Nephron (organoid): ENCODE results near the gene PRR35.

Experiments used
- H3K27ac Mint-ChIP-seq, 3 experiments: 2 replicates each; pipeline ENCODE4 v1.8.0; 2020; ENCODE audit warnings: mixed read lengths in 3 of 3, mild to moderate bottlenecking in 2 of 3, moderate library complexity in 1 of 3
- H3K27me3 Mint-ChIP-seq: 2 replicates; pipeline ENCODE4 v1.8.0; 2021; ENCODE audit warnings: low read depth, mild to moderate bottlenecking, moderate library complexity, mixed read lengths
- H3K36me3 Mint-ChIP-seq: 2 replicates; pipeline ENCODE4 v1.8.0; 2020; ENCODE audit warnings: low read depth, mixed read lengths
- H3K4me1 Mint-ChIP-seq: 2 replicates; pipeline ENCODE4 v1.8.0; 2020; ENCODE audit warnings: mixed read lengths
- H3K4me3 Mint-ChIP-seq, 3 experiments: 2 replicates each; pipeline ENCODE4 v1.8.0; 2020; ENCODE audit warnings: mild to moderate bottlenecking in 3 of 3, mixed read lengths in 3 of 3, moderate library complexity in 2 of 3
- H3K9me3 Mint-ChIP-seq: 2 replicates; pipeline ENCODE4 v1.8.0; 2020; ENCODE audit warnings: mixed read lengths
- CTCF ChIP-seq, 3 experiments: fragments of 200-600 bp; sonication (generic); IDR thresholded peaks; one replicate each; pipeline ENCODE4 v1.5.0; 2021; ENCODE audit warnings: antibody characterized with exemption in 3 of 3; ENCODE audit not compliant: unreplicated experiment in 3 of 3

Gene PRR35

GRCh38 chr16:578870-579405 is 18.7 kb downstream of the PRR35 start:
- H3K4me3 Mint-ChIP-seq, result no peak overlapping the region
- no peaks in the 10 kb centered on the region for H3K4me1 Mint-ChIP-seq
- TF ChIP-seq CTCF (IDR thresholded peaks at IDR 0.05; ENCODE audit: unreplicated experiment in 3 of 3), result peak; percentile 58 to 76 (median 74)
- no peak overlapping the region for H3K27ac Mint-ChIP-seq
- no peaks in the 10 kb centered on the region for H3K36me3 Mint-ChIP-seq
- H3K27me3 Mint-ChIP-seq, result no peaks in the 10 kb centered on the region
- H3K9me3 Mint-ChIP-seq, result no peaks in the 10 kb centered on the region

GRCh38 chr16:580141-580945 is 20.1 kb downstream of the PRR35 start:
- Mint-ChIP-seq H3K27ac (no peak overlapping the region), H3K27me3 (no peaks in the 10 kb centered on the region), H3K4me3 (no peak overlapping the region), H3K9me3 (no peaks in the 10 kb centered on the region), H3K4me1 (no peaks in the 10 kb centered on the region), H3K36me3 (no peaks in the 10 kb centered on the region)
- no peak for TF ChIP-seq CTCF (IDR thresholded peaks at IDR 0.05; ENCODE audit: unreplicated experiment in 3 of 3)

- H3K4me1 Mint-ChIP-seq, result peaks cover 5% of the 10 kb centered on the region
- H3K9me3 Mint-ChIP-seq, result no peaks in the 10 kb centered on the region
- no peak overlapping the region for H3K4me3 Mint-ChIP-seq
- peaks cover 4% of the 10 kb centered on the region for H3K27me3 Mint-ChIP-seq
- no peak for TF ChIP-seq CTCF (IDR thresholded peaks at IDR 0.05; ENCODE audit: unreplicated experiment in 3 of 3)
- no peaks in the 10 kb centered on the region for H3K36me3 Mint-ChIP-seq
- no peak overlapping the region for H3K27ac Mint-ChIP-seq
Measured at GRCh38 chr16:580946-581498, 20.8 kb downstream of the PRR35 start.

- peaks cover 11% of the 10 kb centered on the region for H3K4me1 Mint-ChIP-seq
Measured at GRCh38 chr16:582218-582613, 22.0 kb downstream of the PRR35 start.

GRCh38 chr16:582614-583331 is 22.6 kb downstream of the PRR35 start:
- H3K36me3 Mint-ChIP-seq, result no peaks in the 10 kb centered on the region
- peaks cover 16% of the 10 kb centered on the region for H3K4me1 Mint-ChIP-seq
- H3K27ac Mint-ChIP-seq, result no peak overlapping the region
- H3K27me3 Mint-ChIP-seq, result peaks cover 4% of the 10 kb centered on the region
- no peaks in the 10 kb centered on the region for H3K9me3 Mint-ChIP-seq
- no peak for TF ChIP-seq CTCF (IDR thresholded peaks at IDR 0.05; ENCODE audit: unreplicated experiment in 3 of 3)
- no peak overlapping the region for H3K4me3 Mint-ChIP-seq

More at GRCh38 chr16:582218-582613, 22.0 kb downstream of the PRR35 start:
- no peak for TF ChIP-seq CTCF (IDR thresholded peaks at IDR 0.05; ENCODE audit: unreplicated experiment in 3 of 3)
- Mint-ChIP-seq H3K9me3 (no peaks in the 10 kb centered on the region), H3K27ac (no peak overlapping the region), H3K36me3 (no peaks in the 10 kb centered on the region), H3K27me3 (peaks cover 4% of the 10 kb centered on the region), H3K4me3 (no peak overlapping the region)
